Endodermal cell (in vitro differentiated cells): ENCODE measurements around the gene PIBF1. TPM values are rescaled to one million over a fixed set of nuclear protein-coding genes. Genes with fewer than 3 reads are reported as not detected.

Experiments
- DNase-seq: peaks from one replicate; pipeline ENCODE4 v3.0.0-alpha.2; 2017
- H3K27ac ChIP-seq: 2 replicates; pipeline ENCODE4 v1.5.1; 2013; ENCODE audit warnings: mild to moderate bottlenecking, low read depth, low read length, moderate library complexity
- H3K27me3 ChIP-seq: 2 replicates; pipeline ENCODE4 v1.6.1; 2013; ENCODE audit warnings: mild to moderate bottlenecking, low read length, moderate library complexity; ENCODE audit not compliant: insufficient read depth, control insufficient read depth, poor library complexity, severe bottlenecking
- H3K36me3 ChIP-seq: 2 replicates; pipeline ENCODE4 v1.7.0; 2013; ENCODE audit warnings: mild to moderate bottlenecking, low read length, moderate library complexity; ENCODE audit not compliant: control insufficient read depth, insufficient read depth
- H3K4me1 ChIP-seq: one replicate; pipeline ENCODE4 v1.7.0; 2013; ENCODE audit warnings: low read length; ENCODE audit not compliant: control insufficient read depth, insufficient read depth
- H3K4me3 ChIP-seq: 2 replicates; pipeline ENCODE4 v1.5.1; 2013; ENCODE audit warnings: mild to moderate bottlenecking, low read length, moderate library complexity
- H3K9ac ChIP-seq: 2 replicates; pipeline ENCODE4 v1.6.1; 2013; ENCODE audit warnings: mild to moderate bottlenecking, low read length, moderate library complexity; ENCODE audit not compliant: poor library complexity, severe bottlenecking; ENCODE audit errors: extremely low read depth
- H3K9me3 ChIP-seq: 2 replicates; pipeline ENCODE4 v1.6.1; 2013; ENCODE audit warnings: mild to moderate bottlenecking, low read length, moderate library complexity; ENCODE audit not compliant: control insufficient read depth
- H3K27ac Mint-ChIP-seq: 2 replicates; pipeline ENCODE4 v1.8.0; 2020; ENCODE audit warnings: mixed read lengths
- H3K27me3 Mint-ChIP-seq: 2 replicates; pipeline ENCODE4 v1.8.0; 2021; ENCODE audit warnings: mild to moderate bottlenecking, mixed read lengths; ENCODE audit not compliant: insufficient read depth
- H3K36me3 Mint-ChIP-seq: 2 replicates; pipeline ENCODE4 v1.8.0; 2020; ENCODE audit warnings: low read depth, mixed read lengths
- H3K4me1 Mint-ChIP-seq: 2 replicates; pipeline ENCODE4 v1.8.0; 2020; ENCODE audit warnings: mixed read lengths
- H3K4me3 Mint-ChIP-seq: 2 replicates; pipeline ENCODE4 v1.8.0; 2020; ENCODE audit warnings: mild to moderate bottlenecking, moderate library complexity, mixed read lengths
- H3K9me3 Mint-ChIP-seq: 2 replicates; pipeline ENCODE4 v1.8.0; 2020; ENCODE audit warnings: mild to moderate bottlenecking, mixed read lengths
- CTCF ChIP-seq: fragments of 200-600 bp; sonication (generic); conservative IDR thresholded peaks from 2 replicates; pipeline ENCODE4 v1.5.0; 2021; ENCODE audit warnings: antibody characterized with exemption, mild to moderate bottlenecking
- WGBS, 2 experiments: methylation state at CpG; one replicate each; pipeline versions ENCODE4 v1.1.5 to v1.1.7; 2013; ENCODE audit warnings: missing lambda C conversion rate in 2 of 2, mixed read lengths in 1 of 2; ENCODE audit not compliant: insufficient coverage in 1 of 2, insufficient read length in 1 of 2; 5-methylcytosine and 5-hydroxymethylcytosine counted together
- total RNA-seq, 2 donors: library from RNA; stranded (reverse); fragmentation: NEBNext Ultra II Directional in 1 of 2; extraction: Animal tissue kit (Norgen Biotek cat#: 25700) in 1 of 2; gene quantifications; 2 replicates in 1 of 2; 3 replicates in 1 of 2; pipeline ENCODE4 v1.2.1, GENCODE V29; 2021

Gene PIBF1
- total RNA-seq, 2 donors from 2014 or later: 25.6 to 35.2 TPM

GRCh38 chr13:73018336-73018735, 236.4 kb downstream of the PIBF1 start:
- Mint-ChIP-seq H3K4me3 (no peak overlapping the region), H3K36me3 (peaks cover 24% of the 10 kb centered on the region), H3K27me3 (no peaks in the 10 kb centered on the region), H3K27ac (no peak overlapping the region), H3K4me1 (no peaks in the 10 kb centered on the region), H3K9me3 (no peaks in the 10 kb centered on the region)
- no peaks in the 10 kb centered on the region for H3K27me3 ChIP-seq
- no peak for DNase-seq
- no peaks in the 10 kb centered on the region for H3K36me3 ChIP-seq
- no peak overlapping the region for H3K4me3 ChIP-seq
- no peak overlapping the region for H3K9ac ChIP-seq
- H3K27ac ChIP-seq: no peak overlapping the region
- 95% methylated on average over 1 of the region's 1 CpG; no CpG with 5 or more reads in 1 of the 2 experiments for WGBS, 2 experiments
- H3K9me3 ChIP-seq: no peaks in the 10 kb centered on the region
- no peaks in the 10 kb centered on the region for H3K4me1 ChIP-seq
- no peak for TF ChIP-seq CTCF

- H3K9ac ChIP-seq: no peak overlapping the region
- Mint-ChIP-seq H3K4me1 (peaks cover 9% of the 10 kb centered on the region), H3K27ac (no peak overlapping the region), H3K4me3 (no peak overlapping the region), H3K9me3 (no peaks in the 10 kb centered on the region), H3K27me3 (no peaks in the 10 kb centered on the region), H3K36me3 (peaks cover 5% of the 10 kb centered on the region)
- H3K27me3 ChIP-seq: no peaks in the 10 kb centered on the region
- no peak for DNase-seq
- peaks cover 4% of the 10 kb centered on the region for H3K4me1 ChIP-seq
- 94 to 100% methylated on average over 3 to 5 of the region's 5 CpGs for WGBS, 2 experiments
- H3K9me3 ChIP-seq: no peaks in the 10 kb centered on the region
- H3K4me3 ChIP-seq: no peak overlapping the region
- H3K27ac ChIP-seq: no peak overlapping the region
- no peaks in the 10 kb centered on the region for H3K36me3 ChIP-seq
- TF ChIP-seq CTCF: no peak
Measured at GRCh38 chr13:73025217-73026012, 243.5 kb downstream of the PIBF1 start.

- H3K9me3 ChIP-seq: no peaks in the 10 kb centered on the region
- TF ChIP-seq CTCF: no peak
- Mint-ChIP-seq H3K9me3 (no peaks in the 10 kb centered on the region), H3K27me3 (no peaks in the 10 kb centered on the region), H3K36me3 (no peaks in the 10 kb centered on the region), H3K4me1 (peaks cover 38% of the 10 kb centered on the region), H3K4me3 (no peak overlapping the region), H3K27ac (no peak overlapping the region)
- no peaks in the 10 kb centered on the region for H3K36me3 ChIP-seq
- no peak overlapping the region for H3K4me3 ChIP-seq
- H3K27me3 ChIP-seq: no peaks in the 10 kb centered on the region
- DNase-seq: no peak
- no peak overlapping the region for H3K9ac ChIP-seq
- H3K4me1 ChIP-seq: peaks cover 19% of the 10 kb centered on the region
- WGBS, 2 experiments: no CpG with 5 or more reads among the region's 2 CpGs
- no peak overlapping the region for H3K27ac ChIP-seq
Measured at GRCh38 chr13:73034901-73035300, 253.0 kb downstream of the PIBF1 start.
